NCI-H2107 (cell line): ENCODE results near the gene ELAC2.

ENCODE experiments used
- DNase-seq: peaks from one replicate; lab custom pipeline; 2025; lab: John Stamatoyannopoulos, UW

Gene ELAC2

GRCh38 chr17:12955521-12955920 is 62.3 kb downstream of the ELAC2 start:
- DNase-seq, result no peak

GRCh38 chr17:12953156-12953555 is 64.7 kb downstream of the ELAC2 start:
- no peak for DNase-seq

GRCh38 chr17:12952012-12952411 is 65.8 kb downstream of the ELAC2 start:
- DNase-seq, result no peak

GRCh38 chr17:12947047-12947446 is 70.8 kb downstream of the ELAC2 start:
- no peak for DNase-seq
